ENCODE measurements around the gene CCDC154. TPM values are rescaled to one million over a fixed set of nuclear protein-coding genes. Genes with fewer than 3 reads are reported as not detected.

The CCDC154 gene
- total RNA-seq, 2 experiments from 2014 or later: 0.85 to 1.1 TPM

DNA sequence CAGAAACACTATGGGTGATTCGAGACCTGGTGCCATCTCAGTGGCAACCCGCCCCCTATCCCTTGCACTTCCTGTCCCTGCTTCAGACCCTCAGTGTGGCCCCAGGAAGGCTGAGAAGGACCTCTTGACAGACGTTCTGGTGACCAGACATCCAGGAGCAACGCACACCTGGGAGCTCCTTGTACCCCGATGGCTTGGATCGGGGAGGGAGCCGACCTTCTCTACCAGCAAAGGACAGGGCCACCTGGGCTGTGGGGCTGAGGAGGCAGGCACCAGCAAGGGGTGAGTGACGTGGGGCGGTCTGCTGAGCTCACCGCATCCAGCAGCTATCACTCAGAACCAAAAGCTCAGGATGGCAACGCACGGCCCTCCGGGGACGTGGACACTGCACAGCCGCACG is 57.0 kb downstream of the CCDC154 start:
- no peaks in the 10 kb centered on the region for H3K36me3 ChIP-seq (ENCODE audit: insufficient read depth, low read length)
- H3K4me2 ChIP-seq (ENCODE audit: low read length): no peak overlapping the region
- no peaks in the 10 kb centered on the region for H3K79me2 ChIP-seq (ENCODE audit: insufficient read depth, low read depth, low read length)
- intact Hi-C loops (cut with micrococcal nuclease; ENCODE audit: unreplicated experiment): no loop called here
- H3K27ac ChIP-seq (ENCODE audit: low read depth, low read length, poor library complexity, severe bottlenecking): no peak overlapping the region
- no peak overlapping the region for H2AFZ ChIP-seq (ENCODE audit: low read length)
- POLR2A ChIA-PET: no interaction called here
- no TSS peak for BruUV-seq (replicated peaks)
- CTCF ChIA-PET (ENCODE audit: unreplicated experiment): no interaction called here
- H3K9me3 ChIP-seq (ENCODE audit: low read length): no peaks in the 10 kb centered on the region
- H3K9me2 ChIP-seq (ENCODE audit: insufficient read depth, low read length): no peaks in the 10 kb centered on the region
- H4K20me1 ChIP-seq (ENCODE audit: insufficient read depth, low read length): no peaks in the 10 kb centered on the region
- H3K4me3 ChIP-seq (ENCODE audit: low read depth, low read length, poor library complexity, severe bottlenecking): no peak overlapping the region
- TF ChIP-seq EZH2phosphoT487 (IDR thresholded peaks at IDR 0.05; ENCODE audit: borderline replicate concordance, low read depth, low read length): no peak
- no peak for TF ChIP-seq CTCF (conservative IDR thresholded peaks at IDR 0.05; ENCODE audit: low read length)
- no peak for DNase-seq (ENCODE audit: low spot score)
- H3K4me1 ChIP-seq (ENCODE audit: insufficient read depth, low read length, poor library complexity, severe bottlenecking): no peaks in the 10 kb centered on the region

DNA sequence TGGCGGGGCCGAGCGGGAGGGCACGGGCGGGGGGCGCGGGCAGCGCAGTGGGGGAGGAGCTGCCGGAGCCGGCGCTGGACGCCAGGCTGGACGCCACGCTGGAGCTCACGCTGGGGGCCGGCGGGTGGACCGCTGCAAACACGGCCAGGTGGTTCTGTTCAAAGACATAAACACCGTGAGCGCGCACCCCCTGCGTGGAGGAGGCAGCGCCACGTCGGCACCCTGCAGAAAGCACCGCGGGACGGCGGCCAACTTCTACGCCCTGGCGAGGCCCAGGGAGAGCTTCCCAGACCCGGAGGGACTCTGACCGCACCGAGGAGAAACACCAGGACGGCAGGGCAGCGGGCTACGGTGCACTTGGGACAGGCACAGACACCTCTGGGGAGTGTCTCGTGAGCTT is 59.1 kb downstream of the CCDC154 start:
- Histone ChIP-seq H3K4me1 (ENCODE audit: insufficient read depth, low read length, poor library complexity, severe bottlenecking) (no peaks in the 10 kb centered on the region), H3K4me3 (ENCODE audit: low read depth, low read length, poor library complexity, severe bottlenecking) (no peak overlapping the region), H4K20me1 (ENCODE audit: insufficient read depth, low read length) (no peaks in the 10 kb centered on the region), H2AFZ (ENCODE audit: low read length) (no peak overlapping the region), H3K9me2 (ENCODE audit: insufficient read depth, low read length) (no peaks in the 10 kb centered on the region), H3K36me3 (ENCODE audit: insufficient read depth, low read length) (no peaks in the 10 kb centered on the region), H3K4me2 (ENCODE audit: low read length) (no peak overlapping the region), H3K9me3 (ENCODE audit: low read length) (no peaks in the 10 kb centered on the region), H3K27ac (ENCODE audit: low read depth, low read length, poor library complexity, severe bottlenecking) (no peak overlapping the region), H3K79me2 (ENCODE audit: insufficient read depth, low read depth, low read length) (no peaks in the 10 kb centered on the region)
- ChIA-PET POLR2A (no interaction called here), CTCF (ENCODE audit: unreplicated experiment) (no interaction called here)
- no peak for DNase-seq (ENCODE audit: low spot score)
- intact Hi-C loops (cut with micrococcal nuclease; ENCODE audit: unreplicated experiment): no loop called here
- no peak for TF ChIP-seq EZH2phosphoT487 (IDR thresholded peaks at IDR 0.05; ENCODE audit: borderline replicate concordance, low read depth, low read length)
- no TSS peak for BruUV-seq (replicated peaks)

Other genes starting within 250 kb of the CCDC154 start
- not detected in 2 replicates for gene TPSG1, start 219.3 kb downstream of the CCDC154 start, total RNA-seq (2014; rRNA removed; shearing (Covaris generic))
- gene TPSG1, start 219.3 kb downstream of the CCDC154 start, total RNA-seq (2022): not detected in 2 replicates
- not detected in 2 replicates for gene TPSB2, start 214.4 kb downstream of the CCDC154 start, total RNA-seq (2014; rRNA removed; shearing (Covaris generic))
- not detected in 2 replicates for gene TPSB2, start 214.4 kb downstream of the CCDC154 start, total RNA-seq (2022)
- gene TPSAB1, start 203.9 kb downstream of the CCDC154 start, total RNA-seq (2014; rRNA removed; shearing (Covaris generic)): not detected in 2 replicates
- not detected in 2 replicates for gene TPSAB1, start 203.9 kb downstream of the CCDC154 start, total RNA-seq (2022)
- gene TPSD1, start 188.5 kb downstream of the CCDC154 start, total RNA-seq (2014; rRNA removed; shearing (Covaris generic)): not detected in 2 replicates
- gene TPSD1, start 188.5 kb downstream of the CCDC154 start, total RNA-seq (2022): not detected in 2 replicates
- 122 and 126 TPM in 2 replicates for gene UBE2I, start 134.9 kb downstream of the CCDC154 start, total RNA-seq (2014; rRNA removed; shearing (Covaris generic))
- gene UBE2I, start 134.9 kb downstream of the CCDC154 start, total RNA-seq (2022): 323 and 349 TPM in 2 replicates
- 2.9 and 6.3 TPM in 2 replicates for gene BAIAP3, start 110.9 kb downstream of the CCDC154 start, total RNA-seq (2014; rRNA removed; shearing (Covaris generic))
- 2.4 and 3.2 TPM in 2 replicates for gene BAIAP3, start 110.9 kb downstream of the CCDC154 start, total RNA-seq (2022)
- 75.8 and 99.4 TPM in 2 replicates for gene TSR3, start 92.7 kb downstream of the CCDC154 start, total RNA-seq (2014; rRNA removed; shearing (Covaris generic))
- gene TSR3, start 92.7 kb downstream of the CCDC154 start, total RNA-seq (2022): 43.5 and 47.2 TPM in 2 replicates
- gene GNPTG, start 92.6 kb downstream of the CCDC154 start, total RNA-seq (2014; rRNA removed; shearing (Covaris generic)): 21.3 and 22.5 TPM in 2 replicates
- 24.1 and 26.6 TPM in 2 replicates for gene GNPTG, start 92.6 kb downstream of the CCDC154 start, total RNA-seq (2022)
- 22.3 and 31.0 TPM in 2 replicates for gene UNKL, start 29.9 kb downstream of the CCDC154 start, total RNA-seq (2014; rRNA removed; shearing (Covaris generic))
- gene UNKL, start 29.9 kb downstream of the CCDC154 start, total RNA-seq (2022): 33.7 and 61.3 TPM in 2 replicates
- 23.2 and 36.4 TPM in 2 replicates for gene UQCC4, start 23.8 kb downstream of the CCDC154 start, total RNA-seq (2014; rRNA removed; shearing (Covaris generic))
- gene UQCC4, start 23.8 kb downstream of the CCDC154 start, total RNA-seq (2022): 16.5 and 17.0 TPM in 2 replicates
- gene PERCC1, start 13.5 kb downstream of the CCDC154 start, total RNA-seq (2014; rRNA removed; shearing (Covaris generic)): not detected in 2 replicates
- not detected in 2 replicates for gene PERCC1, start 13.5 kb downstream of the CCDC154 start, total RNA-seq (2022)
- gene CLCN7, start 30.5 kb upstream of the CCDC154 start, total RNA-seq (2014; rRNA removed; shearing (Covaris generic)): 29.6 and 31.1 TPM in 2 replicates
- gene CLCN7, start 30.5 kb upstream of the CCDC154 start, total RNA-seq (2022): 60.3 and 62.4 TPM in 2 replicates
- not detected in 2 replicates for gene PTX4, start 44.4 kb upstream of the CCDC154 start, total RNA-seq (2014; rRNA removed; shearing (Covaris generic))
- not detected in 2 replicates for gene PTX4, start 44.4 kb upstream of the CCDC154 start, total RNA-seq (2022)
- gene TELO2, start 48.8 kb upstream of the CCDC154 start, total RNA-seq (2014; rRNA removed; shearing (Covaris generic)): 43.5 and 58.2 TPM in 2 replicates
- gene TELO2, start 48.8 kb upstream of the CCDC154 start, total RNA-seq (2022): 63.7 and 70.1 TPM in 2 replicates
- gene TMEM204, start 89.1 kb upstream of the CCDC154 start, total RNA-seq (2014; rRNA removed; shearing (Covaris generic)): not detected in 2 replicates
- gene TMEM204, start 89.1 kb upstream of the CCDC154 start, total RNA-seq (2022): not detected in 2 replicates
- 10.2 and 14.3 TPM in 2 replicates for gene IFT140, start 167.5 kb upstream of the CCDC154 start, total RNA-seq (2014; rRNA removed; shearing (Covaris generic))
- 21.2 and 21.9 TPM in 2 replicates for gene IFT140, start 167.5 kb upstream of the CCDC154 start, total RNA-seq (2022)
- gene CRAMP1, start 167.8 kb upstream of the CCDC154 start, total RNA-seq (2014; rRNA removed; shearing (Covaris generic)): 9.1 and 10.5 TPM in 2 replicates
- gene CRAMP1, start 167.8 kb upstream of the CCDC154 start, total RNA-seq (2022): 33.6 and 33.8 TPM in 2 replicates
- 48.3 and 67.4 TPM in 2 replicates for gene JPT2, start 233.7 kb upstream of the CCDC154 start, total RNA-seq (2014; rRNA removed; shearing (Covaris generic))
- gene JPT2, start 233.7 kb upstream of the CCDC154 start, total RNA-seq (2022): 75.2 and 80.3 TPM in 2 replicates